Measurements from ENCODE around the gene MYL5. TPM values are rescaled to one million over a fixed set of nuclear protein-coding genes. Genes with fewer than 3 reads are reported as not detected.

The MYL5 gene
- total and polyA plus RNA-seq, 2 of the 4 experiments (the other 2 are of a cell fraction), result 9.1 to 16.0 TPM

GRCh38 chr4:633976-634598 is 40.3 kb upstream of the MYL5 start:
- Histone ChIP-seq H3K79me1 (ENCODE audit: low read depth in 1 of 2, low read length in 2 of 2) (no peaks in the 10 kb centered on the region), H3K27ac (ENCODE audit: insufficient read depth, low read length) (no peak overlapping the region), H4K8ac (ENCODE audit: low read depth in 2 of 2, low read length in 2 of 2) (no peak overlapping the region), H2AK9ac (replicated peaks; ENCODE audit: low read depth, low read length, poor library complexity) (no peak overlapping the region), H3K9me1 (ENCODE audit: insufficient read depth, low read length) (no peaks in the 10 kb centered on the region), H2BK120ac (ENCODE audit: low read depth, low read length) (no peak overlapping the region), H2AK5ac (ENCODE audit: low read depth, low read length) (no peak overlapping the region), H2BK15ac (ENCODE audit: low read depth, low read length) (no peak overlapping the region), H3K14ac (replicated peaks; ENCODE audit: low read depth, low read length) (no peak overlapping the region), H2BK20ac (ENCODE audit: low read depth, low read length) (no peak overlapping the region), H3K18ac (ENCODE audit: low read depth, low read length) (no peak overlapping the region), H4K20me1 (ENCODE audit: insufficient read depth, low read length) (no peaks in the 10 kb centered on the region), H3K9ac (ENCODE audit: low read depth, low read length) (no peak overlapping the region), H3K36me3 (ENCODE audit: control insufficient read depth, insufficient read depth, low read length) (no peaks in the 10 kb centered on the region), H4K5ac (ENCODE audit: low read depth, low read length) (no peak overlapping the region), H2AFZ (replicated peaks; ENCODE audit: low read length, poor library complexity) (no peak overlapping the region), H3K56ac (ENCODE audit: extremely low read depth, insufficient read depth, low read length) (no peak overlapping the region), H4K91ac (ENCODE audit: insufficient read depth, low read depth, low read length) (no peak overlapping the region), H3K27me3 (ENCODE audit: control insufficient read depth, insufficient read depth, low read length) (no peaks in the 10 kb centered on the region), H3K4me3 (ENCODE audit: insufficient read depth, low read depth, low read length) (no peak overlapping the region), H3K9me3 (ENCODE audit: control insufficient read depth, insufficient read depth, low read length) (peaks cover 23% of the 10 kb centered on the region), H3K4me1 (ENCODE audit: control insufficient read depth, insufficient read depth, low read length) (no peaks in the 10 kb centered on the region), H3K4ac (ENCODE audit: low read depth, low read length) (no peak overlapping the region), H3K23ac (ENCODE audit: low read depth, low read length) (no peak overlapping the region), H2BK5ac (ENCODE audit: low read depth, low read length, poor library complexity, severe bottlenecking) (no peak overlapping the region), H3K4me2 (ENCODE audit: low read depth, low read length) (no peak overlapping the region)
- TF ChIP-seq RAD21 (IDR thresholded peaks at IDR 0.05; ENCODE audit: low read length), result no peak
- no peak for TF ChIP-seq RCOR1 (IDR thresholded peaks at IDR 0.05; ENCODE audit: insufficient replicate concordance, low read length)
- no peak for TF ChIP-seq CTCF (conservative IDR thresholded peaks at IDR 0.05; ENCODE audit: low read depth, low read length)
- no peak for TF ChIP-seq BHLHE40 (IDR thresholded peaks at IDR 0.05; ENCODE audit: low read depth, low read length)
- no peak for TF ChIP-seq CEBPB (IDR thresholded peaks at IDR 0.05; ENCODE audit: low read depth, low read length)
- TF ChIP-seq CHD1 (IDR thresholded peaks at IDR 0.05; ENCODE audit: low read depth, low read length), result no peak
- TF ChIP-seq MAZ (IDR thresholded peaks at IDR 0.05; ENCODE audit: borderline replicate concordance, low read depth, low read length), result no peak
- TF ChIP-seq NFE2L2 (IDR thresholded peaks at IDR 0.05; ENCODE audit: low read depth, low read length), result no peak
- TF ChIP-seq FOS (IDR thresholded peaks at IDR 0.05; ENCODE audit: low read depth, low read length), result no peak
- TF ChIP-seq MAFK (IDR thresholded peaks at IDR 0.05; ENCODE audit: low read depth, low read length), result no peak
- no peak for TF ChIP-seq POLR2A (IDR thresholded peaks at IDR 0.05; ENCODE audit: low read depth, low read length)
- TF ChIP-seq MXI1 (IDR thresholded peaks at IDR 0.05; ENCODE audit: borderline replicate concordance, low read depth, low read length), result no peak
- no peak for TF ChIP-seq USF2 (IDR thresholded peaks at IDR 0.05; ENCODE audit: low read depth, low read length)
- no peak for TF ChIP-seq RFX5 (IDR thresholded peaks at IDR 0.05; ENCODE audit: low read depth, low read length)
- DNase-seq, result no peak
- CTCF ChIA-PET, result no interaction called here
- WGBS, 2 experiments (ENCODE audit: extremely low coverage in 2 of 2, insufficient read length in 1 of 2), result 72% methylated on average over 11 of the region's 15 CpGs; no CpG with 5 or more reads in 1 of the 2 experiments
- BruUV-seq (replicated peaks), result no TSS peak
- in situ Hi-C loops (cut with MboI; ENCODE audit: low sequenced_read_pairs), result no loop called here
- no peak for ATAC-seq (ENCODE audit: low read depth)
- POLR2A ChIA-PET (ENCODE audit: unreplicated experiment), result no interaction called here
- dilution Hi-C loops (cut with HindIII; ENCODE audit: low sequenced_read_pairs, unreplicated experiment), result no loop called here
- intact Hi-C loops (cut with micrococcal nuclease), result no loop called here

Measured in IMR-90 (cell line).